T-helper 22 cell (primary cell): Measurements from ENCODE around the gene RASGRP3.
A peak's percentile ranks its signal among the peaks of the same experiment; 100 is the strongest.
"Not testable (repeated sequence)": the region's sequence is repeated elsewhere in the genome, so short reads cannot be mapped to it uniquely, and the experiment has no call there.

Experiments used
- DNase-seq: peaks from one replicate; pipeline ENCODE4 v3.0.0-alpha.2; 2020; ENCODE audit warnings: low read depth

The RASGRP3 gene

DNA sequence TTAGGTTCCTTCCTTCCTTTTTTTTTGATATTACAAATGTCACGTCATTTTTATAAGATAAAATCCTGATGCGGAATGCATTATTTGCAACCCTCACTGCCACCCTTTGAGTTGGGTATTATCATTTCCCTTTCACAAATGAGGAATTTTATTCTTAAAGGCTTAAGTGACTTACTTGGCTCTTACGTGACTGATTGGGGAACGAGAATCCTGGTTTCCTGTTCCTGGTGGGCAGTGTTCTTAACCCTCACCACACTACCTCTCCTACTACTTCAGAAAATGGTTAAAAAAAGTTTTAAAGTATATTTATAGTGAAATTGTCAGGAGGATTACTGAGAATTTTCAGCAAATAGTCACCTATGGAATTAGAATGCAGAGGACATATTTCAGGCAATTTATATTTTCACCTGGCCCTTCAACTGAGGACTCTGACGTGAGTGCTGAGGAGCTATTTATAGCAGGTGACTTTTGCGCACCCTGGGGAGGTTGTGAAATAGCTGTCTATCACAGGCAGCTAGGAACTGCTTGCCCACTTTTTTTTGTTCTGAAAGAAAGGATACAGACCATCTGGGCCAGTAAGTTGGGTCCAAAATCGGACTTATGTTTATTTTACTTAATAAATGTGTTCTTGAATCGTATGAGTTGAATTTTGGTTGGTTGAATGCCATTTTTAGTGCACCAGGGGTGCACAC is 18.7 kb upstream of the RASGRP3 start:
- no peak for DNase-seq

DNA sequence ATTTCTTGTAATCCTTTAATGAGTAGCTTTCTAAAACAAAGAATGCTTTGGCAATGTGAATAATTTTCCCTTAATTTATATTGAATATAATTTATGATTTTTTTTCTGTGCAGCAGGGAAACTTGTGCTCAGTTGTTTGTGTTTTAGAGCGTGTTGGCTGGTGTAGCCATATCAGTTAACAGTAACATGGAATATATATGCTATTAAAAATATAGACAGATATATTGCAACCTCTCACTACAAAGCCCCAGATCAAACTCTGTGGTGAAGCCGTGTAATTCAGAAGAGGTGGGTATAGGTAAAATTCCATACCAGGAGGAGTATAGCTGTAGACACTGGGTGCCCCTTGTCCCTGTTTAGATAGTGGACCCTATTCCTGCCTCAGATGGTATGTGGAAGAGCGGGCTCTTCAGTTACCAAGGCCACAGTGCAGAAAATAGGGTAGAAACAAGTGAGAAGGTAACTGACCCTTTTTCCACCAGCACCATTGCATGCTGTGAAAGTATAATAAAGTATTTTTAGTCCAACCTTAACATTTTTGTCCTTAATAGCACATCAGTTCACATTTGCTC is 18.1 kb upstream of the RASGRP3 start:
- no peak for DNase-seq

DNA sequence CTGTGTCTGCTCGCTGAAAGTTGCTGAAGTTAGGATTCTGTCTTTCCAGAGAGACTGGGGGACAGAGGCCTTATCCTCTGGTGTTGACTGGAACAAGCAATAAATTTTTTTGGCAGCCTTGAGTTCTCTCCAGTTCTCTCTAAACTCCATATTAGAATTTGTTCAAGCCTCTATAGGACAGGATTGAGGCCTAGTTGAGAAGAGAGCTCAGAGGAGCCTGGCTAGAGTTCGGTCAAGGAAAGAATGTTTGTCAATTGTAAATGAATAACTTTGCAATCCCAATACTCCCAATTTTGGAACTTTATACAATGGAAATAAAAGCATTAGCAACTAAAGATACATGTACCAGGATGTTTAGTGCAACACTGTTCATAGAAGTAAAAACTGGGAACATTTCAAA is 16.7 kb upstream of the RASGRP3 start:
- no peak for DNase-seq

DNA sequence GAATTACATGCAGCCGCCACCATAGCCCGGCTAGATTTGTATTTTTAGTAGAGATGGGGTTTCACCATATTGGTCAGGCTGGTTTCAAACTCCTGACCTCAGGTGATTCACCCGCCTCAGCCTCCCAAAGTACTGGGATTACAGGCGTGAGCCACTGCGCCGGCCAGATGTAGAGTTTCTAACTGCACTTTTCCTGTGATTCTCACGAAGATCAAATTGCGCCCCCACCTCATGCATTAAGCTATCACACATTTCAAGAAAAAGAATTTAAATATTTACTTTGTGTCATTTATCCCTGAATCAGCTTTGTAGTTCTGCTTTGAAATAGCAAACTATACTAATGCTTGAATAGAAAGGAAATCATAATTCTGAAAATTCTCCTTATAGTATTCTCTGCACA is 13.9 kb upstream of the RASGRP3 start:
- not testable (repeated sequence) for DNase-seq

GRCh38 chr2:33467413-33467812 is 9.0 kb upstream of the RASGRP3 start:
- DNase-seq, result no peak

- DNase-seq, result no peak
Measured at GRCh38 chr2:33469238-33469637, 7.2 kb upstream of the RASGRP3 start.

GRCh38 chr2:33475224-33476130 is 972 bp upstream of the RASGRP3 start:
- peak; percentile 61 for DNase-seq

GRCh38 chr2:33476793-33477190 is 343 bp downstream of the RASGRP3 start:
- no peak for DNase-seq

GRCh38 chr2:33477473-33478468 is 1.3 kb downstream of the RASGRP3 start:
- no peak for DNase-seq

- DNase-seq, result no peak
Measured at GRCh38 chr2:33478968-33479731, 2.7 kb downstream of the RASGRP3 start.

GRCh38 chr2:33482518-33482917 is 6.1 kb downstream of the RASGRP3 start:
- DNase-seq, result no peak

DNA sequence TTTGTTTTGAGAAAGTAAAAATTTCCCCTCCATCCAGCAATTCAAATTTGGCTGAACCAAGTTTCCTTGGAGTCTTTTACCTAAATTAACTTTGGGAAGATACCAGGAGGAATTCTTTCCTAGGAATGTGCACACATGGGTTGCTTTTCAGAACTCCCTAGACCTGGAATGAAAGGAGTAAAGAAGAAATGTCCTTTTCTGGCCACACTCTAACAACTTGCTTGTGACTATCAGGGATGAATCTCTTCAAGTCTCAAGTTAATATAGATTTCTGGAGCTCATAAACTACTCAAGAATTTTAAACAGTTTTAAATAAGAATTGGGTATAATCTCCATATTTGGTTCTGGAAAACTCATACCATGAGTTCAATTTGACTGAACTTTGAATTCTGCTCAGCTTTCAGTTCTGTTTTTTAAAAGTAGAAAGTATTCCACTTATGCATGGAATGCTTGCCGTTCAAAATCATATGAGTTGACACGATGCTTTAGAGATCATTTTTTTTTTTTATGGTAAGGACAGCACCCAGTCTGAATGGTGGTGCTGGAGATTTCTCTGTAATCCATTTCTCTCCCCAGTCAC is 7.7 kb downstream of the RASGRP3 start:
- DNase-seq, result no peak

DNA sequence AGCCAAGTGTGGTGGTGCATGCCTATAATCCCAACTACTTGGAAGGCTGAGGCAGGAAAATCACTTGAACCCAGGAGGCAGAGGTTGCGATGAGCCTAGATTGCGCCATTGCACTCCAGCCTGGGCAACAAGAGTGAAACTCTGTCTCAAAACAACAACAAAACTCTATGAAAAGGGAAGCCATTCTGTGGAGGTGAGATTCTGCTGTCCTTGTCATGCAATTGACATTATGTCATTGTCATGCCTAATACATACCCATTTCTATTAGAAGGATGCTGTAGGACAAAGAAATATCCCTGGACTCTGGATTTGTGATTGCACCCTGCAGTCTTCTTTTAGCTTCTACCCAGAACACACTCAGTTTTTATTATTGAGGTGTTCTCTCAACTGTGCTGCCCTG is 8.6 kb downstream of the RASGRP3 start:
- no peak for DNase-seq

- no peak for DNase-seq
Measured at GRCh38 chr2:33486544-33486943, 10.1 kb downstream of the RASGRP3 start.

DNA sequence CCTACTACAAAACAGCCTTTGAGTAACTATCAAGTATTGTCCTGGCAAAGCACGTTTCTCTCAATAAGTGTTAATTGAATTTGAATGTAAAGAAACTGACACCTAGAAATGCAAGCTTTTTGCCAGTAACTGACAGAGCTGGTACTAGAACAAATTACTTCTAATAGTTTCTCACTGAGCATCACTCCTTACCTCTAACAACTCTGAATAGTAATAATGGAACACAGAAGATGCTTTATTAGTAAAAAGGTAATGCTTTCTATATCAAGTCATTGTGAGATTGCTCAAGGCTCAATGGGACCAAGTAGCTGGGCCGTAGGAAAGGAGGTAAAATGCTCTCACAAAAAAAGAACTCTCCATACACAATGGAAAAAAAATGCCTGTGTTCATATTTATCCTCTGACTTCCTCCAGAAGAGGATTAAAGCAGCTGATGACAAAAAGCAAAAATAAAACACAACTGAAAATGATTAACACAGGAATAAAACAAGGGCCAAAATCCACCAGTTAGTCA is 11.8 kb downstream of the RASGRP3 start:
- DNase-seq, result no peak

DNA sequence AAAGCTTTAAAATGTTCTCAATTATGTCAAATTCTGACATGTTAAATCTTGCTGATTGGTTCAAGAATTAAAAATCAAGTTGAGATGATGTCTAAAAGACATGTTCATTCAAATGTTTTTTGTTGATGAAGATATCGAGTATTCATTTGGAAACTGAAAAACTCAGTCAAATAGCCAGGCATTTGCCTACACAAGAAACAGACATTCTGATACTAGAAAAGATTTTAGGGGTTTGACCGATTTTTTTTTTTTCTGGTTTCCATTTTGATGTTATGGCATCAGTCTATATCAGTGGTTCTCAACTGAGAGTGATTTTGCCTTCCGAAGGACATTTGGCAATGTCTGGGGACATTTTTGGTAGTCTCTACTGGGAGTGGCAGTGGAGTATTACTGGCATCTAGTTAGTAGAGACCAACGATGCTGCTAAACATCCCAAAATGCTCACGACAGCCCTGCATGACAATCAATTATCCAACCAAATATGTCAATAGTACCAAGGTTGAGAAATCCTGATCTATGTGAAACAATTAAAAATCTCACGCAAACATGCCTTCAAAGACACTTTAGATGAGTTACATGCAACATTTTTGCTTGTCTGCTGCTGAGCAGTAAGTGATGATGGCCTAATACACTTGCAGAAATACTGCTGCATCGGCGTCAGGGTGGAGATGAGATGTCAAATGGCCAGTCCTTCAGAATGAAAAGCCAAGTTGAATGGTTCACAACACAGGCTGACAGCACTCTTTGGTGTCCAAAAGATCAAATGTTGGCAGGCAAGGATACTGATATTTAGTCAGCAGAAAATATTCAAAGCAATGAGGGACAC is 12.5 kb downstream of the RASGRP3 start:
- DNase-seq, result no peak

GRCh38 chr2:33489835-33490431 is 13.5 kb downstream of the RASGRP3 start:
- no peak for DNase-seq

DNA sequence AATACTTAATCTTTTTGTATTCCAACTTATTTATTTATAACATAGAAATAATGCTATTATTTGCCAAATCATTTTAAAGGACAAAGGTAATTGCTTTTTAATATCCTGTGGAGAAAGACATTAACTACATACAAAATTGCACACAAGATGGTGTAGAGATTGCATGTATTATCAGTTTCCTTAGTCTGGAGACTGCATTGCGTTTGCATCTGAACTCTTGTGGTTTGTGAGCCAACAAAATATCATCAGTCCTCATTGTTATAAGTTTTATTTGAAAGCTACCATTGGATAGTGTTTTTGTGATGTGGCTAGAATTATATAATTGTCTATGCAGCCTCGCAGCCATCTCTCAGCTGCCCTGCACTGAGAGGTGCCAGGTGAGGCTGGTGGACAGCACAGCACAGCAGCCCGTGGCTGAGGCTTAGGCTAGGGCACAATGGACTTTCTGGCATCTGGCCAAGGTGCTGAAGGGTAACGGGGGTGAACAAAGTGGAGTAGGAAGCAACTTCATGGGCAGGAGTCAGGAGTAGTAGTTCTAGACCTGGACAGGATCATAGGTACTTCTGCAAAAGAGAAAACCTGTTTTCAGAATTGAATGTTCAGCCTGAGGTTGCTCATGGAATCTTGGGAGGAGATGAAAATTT is 15.1 kb downstream of the RASGRP3 start:
- DNase-seq, result no peak
